Vagina (tissue), 2 donors: ENCODE data around the gene ERAL1.

Experiments
- POLR2A ChIP-seq, 2 donors: fragments of 450-650 bp; IDR thresholded peaks; one replicate each; pipeline ENCODE4 v1.6.1; 2017; ENCODE audit warnings: antibody characterized with exemption in 2 of 2, mild to moderate bottlenecking in 2 of 2, moderate library complexity in 2 of 2
- TF ChIP-seq, protein P1 (sequence below), 3 experiments: fragments of 450-650 bp in 2 of 3; fragments of 200-600 bp in 1 of 3; sonication (generic) in 1 of 3; IDR thresholded peaks; one replicate each; pipeline ENCODE4 v1.5.1; 2017 to 2019; ENCODE audit warnings: antibody characterized with exemption in 3 of 3, mild to moderate bottlenecking in 2 of 3, moderate library complexity in 2 of 3

- TF ChIP-seq, protein P1, sequence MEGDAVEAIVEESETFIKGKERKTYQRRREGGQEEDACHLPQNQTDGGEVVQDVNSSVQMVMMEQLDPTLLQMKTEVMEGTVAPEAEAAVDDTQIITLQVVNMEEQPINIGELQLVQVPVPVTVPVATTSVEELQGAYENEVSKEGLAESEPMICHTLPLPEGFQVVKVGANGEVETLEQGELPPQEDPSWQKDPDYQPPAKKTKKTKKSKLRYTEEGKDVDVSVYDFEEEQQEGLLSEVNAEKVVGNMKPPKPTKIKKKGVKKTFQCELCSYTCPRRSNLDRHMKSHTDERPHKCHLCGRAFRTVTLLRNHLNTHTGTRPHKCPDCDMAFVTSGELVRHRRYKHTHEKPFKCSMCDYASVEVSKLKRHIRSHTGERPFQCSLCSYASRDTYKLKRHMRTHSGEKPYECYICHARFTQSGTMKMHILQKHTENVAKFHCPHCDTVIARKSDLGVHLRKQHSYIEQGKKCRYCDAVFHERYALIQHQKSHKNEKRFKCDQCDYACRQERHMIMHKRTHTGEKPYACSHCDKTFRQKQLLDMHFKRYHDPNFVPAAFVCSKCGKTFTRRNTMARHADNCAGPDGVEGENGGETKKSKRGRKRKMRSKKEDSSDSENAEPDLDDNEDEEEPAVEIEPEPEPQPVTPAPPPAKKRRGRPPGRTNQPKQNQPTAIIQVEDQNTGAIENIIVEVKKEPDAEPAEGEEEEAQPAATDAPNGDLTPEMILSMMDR (IDR thresholded peaks at IDR 0.05) = no peak
- TF ChIP-seq POLR2A (IDR thresholded peaks at IDR 0.05) = no peak
These were observed 11.0 kb upstream of the ERAL1 start for GRCh38 chr17:28843816-28844148.
